Cardiac ventricle fibroblast (primary cell): ENCODE data around the gene ZNF526. TPM values are rescaled to one million over a fixed set of nuclear protein-coding genes. Genes with fewer than 3 reads are reported as not detected.

Source experiments
- total RNA-seq: library from RNA; depleted of rRNA; stranded (reverse); fragments of >200 nt; gene quantifications from 2 replicates; pipeline ENCODE4 v1.2.3, GENCODE V29; 2015

Gene ZNF526
- total RNA-seq = 5.5 and 6.6 TPM in 2 replicates

GRCh38 chr19:42219812-42220750 lies at the start of gene ZNF526:
Gene ZNF526 (plus strand): TSS chr19:42220312. CDS start chr19:42224404, 4,092 bp downstream.

GRCh38 chr19:42217520-42218437 lies 2.3 kb upstream of the ZNF526 start, which contains the start of gene DEDD2:
Gene DEDD2 (minus strand): TSS chr19:42217677. CDS start chr19:42217007, 670 bp downstream.

GRCh38 chr19:42242512-42243409 lies 22.6 kb downstream of the ZNF526 start, which contains the start of gene GSK3A:
Gene GSK3A (minus strand): TSS chr19:42242602. CDS start chr19:42242465, 137 bp downstream.

GRCh38 chr19:42254850-42255765 lies 35.0 kb downstream of the ZNF526 start, which contains the start of gene ERF:
Gene ERF (minus strand): TSS chr19:42255128. CDS start chr19:42254999, 129 bp downstream.

GRCh38 chr19:42268704-42269477 lies 48.8 kb downstream of the ZNF526 start, which contains the start of gene CIC:
Gene CIC (plus strand): TSS chr19:42269252. CDS start chr19:42271784, 2,532 bp downstream.

Other genes starting within 250 kb of the ZNF526 start
- 0.05 TPM in 1 of 2 replicates, not detected in the other for gene ATP1A3, start 226.1 kb upstream of the ZNF526 start, total RNA-seq
- gene GRIK5, start 150.1 kb upstream of the ZNF526 start, total RNA-seq = not detected in 2 replicates
- 14.9 and 15.5 TPM in 2 replicates for gene ZNF574, start 144.1 kb upstream of the ZNF526 start, total RNA-seq
- not detected in 2 replicates for gene POU2F2, start 87.9 kb upstream of the ZNF526 start, total RNA-seq
- gene DEDD2, start 2.6 kb upstream of the ZNF526 start, total RNA-seq = 19.1 and 19.3 TPM in 2 replicates
- gene GSK3A, start 22.3 kb downstream of the ZNF526 start, total RNA-seq = 17.0 and 17.4 TPM in 2 replicates
- gene ERF, start 34.8 kb downstream of the ZNF526 start, total RNA-seq = 31.5 and 33.5 TPM in 2 replicates
- gene CIC, start 48.9 kb downstream of the ZNF526 start, total RNA-seq = 49.5 and 58.0 TPM in 2 replicates
- gene PRR19, start 81.8 kb downstream of the ZNF526 start, total RNA-seq = not detected in 2 replicates
- 12.2 and 18.7 TPM in 2 replicates for gene PAFAH1B3, start 82.3 kb downstream of the ZNF526 start, total RNA-seq
- gene TMEM145, start 93.0 kb downstream of the ZNF526 start, total RNA-seq = not detected in 2 replicates
- 29.7 and 33.9 TPM in 2 replicates for gene MEGF8, start 105.3 kb downstream of the ZNF526 start, total RNA-seq
- not detected in 2 replicates for gene CNFN, start 170.0 kb downstream of the ZNF526 start, total RNA-seq
- 3.8 and 3.9 TPM in 2 replicates for gene LIPE, start 207.1 kb downstream of the ZNF526 start, total RNA-seq
- gene CXCL17, start 222.6 kb downstream of the ZNF526 start, total RNA-seq = not detected in 2 replicates